HEK293T (cell line): ENCODE measurements around the gene TTC6.
A peak's percentile ranks its signal among the peaks of the same experiment; 100 is the strongest.

Experiments
- CTCF ChIA-PET: fragments of 350-600 bp; formaldehyde crosslinking; extraction: SDS; loops from one replicate; lab custom pipeline; 2021; ENCODE audit warnings: antibody characterized with exemption, inconsistent platforms; lab: Yijun Ruan, JAX
- POLR2A ChIA-PET: fragments of 350-600 bp; formaldehyde crosslinking; extraction: SDS; loops from one replicate; lab custom pipeline; 2020; ENCODE audit warnings: antibody characterized with exemption, inconsistent platforms; lab: Yijun Ruan, JAX
- DNase-seq: peaks from one replicate; pipeline ENCODE4 v3.0.0; 2012; ENCODE audit warnings: mixed read lengths; ENCODE audit errors: extremely low spot score
- ARNT ChIP-seq: fragments of 450-650 bp; IDR thresholded peaks from 2 replicates; pipeline ENCODE4 v1.6.1; 2017; ENCODE audit warnings: mild to moderate bottlenecking
- BHLHE40 ChIP-seq: fragments of 450-650 bp; IDR thresholded peaks from 2 replicates; pipeline ENCODE4 v1.6.1; 2016; ENCODE audit warnings: mild to moderate bottlenecking, moderate library complexity, borderline replicate concordance
- CTBP1 ChIP-seq: fragments of 450-650 bp; IDR thresholded peaks from 2 replicates; pipeline ENCODE4 v1.6.1; 2016; ENCODE audit warnings: borderline replicate concordance
- ELF4 ChIP-seq: fragments of 450-650 bp; IDR thresholded peaks from 2 replicates; pipeline ENCODE4 v1.6.1; 2017; ENCODE audit warnings: antibody characterized with exemption
- FOXA1 ChIP-seq: fragments of 450-650 bp; IDR thresholded peaks from 2 replicates; pipeline ENCODE4 v1.6.1; 2016; ENCODE audit warnings: mild to moderate bottlenecking
- FOXK2 ChIP-seq: fragments of 450-650 bp; IDR thresholded peaks from 2 replicates; pipeline ENCODE4 v1.6.1; 2016; ENCODE audit warnings: mild to moderate bottlenecking
- FOXM1 ChIP-seq: fragments of 450-650 bp; IDR thresholded peaks from 2 replicates; pipeline ENCODE4 v1.6.1; 2017; ENCODE audit warnings: mild to moderate bottlenecking, borderline replicate concordance
- HDGF ChIP-seq: fragments of 450-650 bp; IDR thresholded peaks from 2 replicates; pipeline ENCODE4 v1.6.1; 2017; ENCODE audit warnings: antibody characterized with exemption, borderline replicate concordance
- L3MBTL2 ChIP-seq: fragments of 450-650 bp; conservative IDR thresholded peaks from 2 replicates; pipeline ENCODE4 v1.6.1; 2016; ENCODE audit warnings: mild to moderate bottlenecking
- LEF1 ChIP-seq: fragments of 450-650 bp; IDR thresholded peaks from 2 replicates; pipeline ENCODE4 v1.6.1; 2017; ENCODE audit warnings: mild to moderate bottlenecking, borderline replicate concordance
- NFRKB ChIP-seq: fragments of 450-650 bp; IDR thresholded peaks from 2 replicates; pipeline ENCODE4 v1.6.1; 2016; ENCODE audit warnings: mild to moderate bottlenecking, moderate library complexity
- PKNOX1 ChIP-seq: fragments of 450-650 bp; IDR thresholded peaks from 2 replicates; pipeline ENCODE4 v1.6.1; 2016
- SP1 ChIP-seq: fragments of 450-650 bp; IDR thresholded peaks from 2 replicates; pipeline ENCODE4 v1.6.1; 2017
- SUZ12 ChIP-seq: fragments of 450-650 bp; IDR thresholded peaks from 2 replicates; pipeline ENCODE4 v1.6.1; 2016; ENCODE audit warnings: mild to moderate bottlenecking
- TARDBP ChIP-seq: fragments of 450-650 bp; IDR thresholded peaks from 2 replicates; pipeline ENCODE4 v1.6.1; 2016
- ZNF384 ChIP-seq: fragments of 450-650 bp; IDR thresholded peaks from 2 replicates; pipeline ENCODE4 v1.6.1; 2016

The TTC6 gene

GRCh38 chr14:37591311-37591940 lies 4.0 kb upstream of the TTC6 start:
- no peak for TF ChIP-seq ELF4
- no peak for TF ChIP-seq L3MBTL2
- no peak for TF ChIP-seq BHLHE40
- TF ChIP-seq SP1: no peak
- TF ChIP-seq NFRKB: no peak
- ChIA-PET CTCF (interaction anchor here (0.8 kb wide), 1 partner anchor 669 kb away, joined by 3 read pairs; no protein-coding TSS in a partner anchor), POLR2A (no interaction called here)
- no peak for DNase-seq

DNA sequence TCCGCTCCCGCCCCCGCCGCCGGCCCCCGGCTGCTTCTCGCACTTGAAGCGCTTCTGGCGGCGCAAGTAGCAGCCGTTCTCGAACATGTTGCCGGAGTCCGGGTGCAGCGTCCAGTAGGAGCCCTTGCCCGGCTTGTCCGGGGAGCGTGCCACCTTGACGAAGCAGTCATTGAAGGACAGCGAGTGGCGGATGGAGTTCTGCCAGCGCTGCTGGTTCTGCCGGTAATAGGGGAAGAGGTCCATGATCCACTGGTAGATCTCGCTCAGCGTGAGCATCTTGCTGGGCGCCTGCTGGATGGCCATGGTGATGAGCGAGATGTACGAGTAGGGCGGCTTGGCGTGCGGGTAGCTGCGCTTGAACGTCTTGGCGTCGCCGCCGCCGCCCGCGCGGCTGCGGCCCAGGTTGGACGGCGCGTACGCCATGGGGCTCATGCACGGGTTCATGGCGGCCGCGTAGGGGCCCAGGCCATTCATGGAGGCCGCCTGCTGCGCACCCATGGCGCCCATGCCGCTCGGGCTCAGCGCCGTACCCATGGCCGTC lies 3.4 kb upstream of the TTC6 start:
- ChIA-PET CTCF (interaction anchor here (0.8 kb wide), 1 partner anchor 670 kb away, joined by 3 read pairs; no protein-coding TSS in a partner anchor), POLR2A (no interaction called here)
- DNase-seq: no peak
- no peak for TF ChIP-seq PKNOX1
- TF ChIP-seq FOXA1: no peak
- TF ChIP-seq L3MBTL2: no peak
- no peak for TF ChIP-seq NFRKB
- no peak for TF ChIP-seq SP1
- TF ChIP-seq FOXM1: no peak

- POLR2A ChIA-PET: no interaction called here
- no peak for DNase-seq
- CTCF ChIA-PET: interaction anchor here (0.7 to 1.3 kb wide), 5 partner anchors 7 to 670 kb away, joined by 3 to 5 read pairs (median 4); no protein-coding TSS in a partner anchor
- TF ChIP-seq BHLHE40: no peak
- no peak for TF ChIP-seq SP1
Measured at GRCh38 chr14:37592482-37593408, 2.7 kb upstream of the TTC6 start.

DNA sequence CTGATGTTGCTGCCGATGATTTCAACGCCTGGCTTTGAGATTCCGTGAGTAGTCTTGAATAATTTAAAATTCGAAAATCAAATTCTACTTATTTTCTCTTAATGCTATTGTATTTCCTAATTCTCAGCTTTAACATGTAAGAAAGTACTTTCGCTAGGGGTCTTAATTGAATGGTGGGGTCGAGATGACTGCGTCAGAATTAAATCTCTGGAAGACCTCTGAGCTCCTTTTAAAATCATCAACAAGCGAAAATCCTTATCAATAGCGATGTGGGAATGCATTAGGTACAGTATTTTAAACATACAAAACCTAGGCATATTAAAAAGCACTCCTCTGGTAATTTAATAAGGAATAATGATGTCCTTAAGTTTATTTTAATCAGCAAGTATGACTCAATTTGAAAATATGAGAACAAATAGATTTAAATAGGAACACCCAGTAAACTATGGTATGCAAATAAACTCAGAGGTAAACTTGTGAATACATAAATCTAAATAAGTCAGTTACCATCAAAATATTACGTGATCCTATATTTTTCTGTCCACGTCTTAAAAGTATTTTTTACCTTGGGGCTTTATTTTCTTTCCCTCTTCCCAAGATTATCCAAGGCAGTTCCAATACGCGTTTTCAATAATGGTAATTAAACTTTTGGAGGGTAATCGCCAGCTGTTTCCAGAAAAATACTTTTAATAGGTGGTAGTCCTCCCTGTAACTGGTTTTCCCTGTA lies 1.8 kb upstream of the TTC6 start:
- POLR2A ChIA-PET: no interaction called here
- no peak for TF ChIP-seq TARDBP
- no peak for TF ChIP-seq FOXK2
- no peak for TF ChIP-seq ZNF384
- TF ChIP-seq L3MBTL2: no peak
- TF ChIP-seq HDGF: no peak
- TF ChIP-seq PKNOX1: no peak
- TF ChIP-seq ARNT: no peak
- no peak for TF ChIP-seq CTBP1
- no peak for TF ChIP-seq ELF4
- no peak for TF ChIP-seq FOXA1
- TF ChIP-seq SUZ12: no peak
- no peak for TF ChIP-seq NFRKB
- no peak for TF ChIP-seq SP1
- TF ChIP-seq FOXM1: no peak
- TF ChIP-seq LEF1: no peak
- no peak for TF ChIP-seq BHLHE40
- CTCF ChIA-PET: interaction anchor here (0.7 to 1.3 kb wide), 4 partner anchors 8 to 340 kb away, joined by 3 to 5 read pairs (median 4); no protein-coding TSS in a partner anchor
- DNase-seq: no peak

DNA sequence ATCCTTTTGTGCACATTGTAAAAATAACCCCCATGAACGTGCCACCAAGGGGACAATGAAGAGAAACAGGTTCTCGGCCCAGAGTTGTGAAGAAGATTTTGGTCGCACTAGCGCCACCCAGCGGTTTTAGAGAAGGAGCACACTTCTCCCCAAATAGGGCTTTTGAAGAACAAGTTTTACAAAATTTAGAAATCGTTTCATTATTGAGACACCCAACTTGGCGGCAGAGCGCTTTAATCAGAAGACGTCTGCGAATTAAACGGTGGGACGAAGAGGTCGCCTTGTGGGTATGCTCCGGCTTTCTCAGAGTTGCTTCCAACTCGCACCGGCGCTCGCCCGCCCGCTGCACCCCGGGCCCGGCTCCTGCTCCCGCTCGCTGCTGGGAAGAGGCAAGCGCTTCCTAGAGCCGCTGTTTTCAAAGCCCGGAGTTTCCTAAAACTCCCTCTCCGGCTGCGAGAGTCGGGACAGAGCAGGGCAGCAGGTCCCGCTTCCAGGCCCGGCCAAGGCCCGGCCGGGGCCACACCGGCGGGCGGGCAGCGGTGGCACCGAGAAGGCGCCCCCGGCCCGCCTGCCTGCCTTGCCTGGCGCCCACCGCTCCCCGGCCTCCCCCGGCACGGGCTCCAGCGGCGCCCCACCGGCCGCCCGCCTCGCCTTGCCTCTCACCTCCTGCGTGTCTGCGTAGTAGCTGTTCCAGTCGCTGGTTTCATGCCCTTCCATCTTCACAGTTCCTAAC lies 1.0 kb upstream of the TTC6 start:
- ChIA-PET CTCF (interaction anchor here (0.5 to 1.3 kb wide), 3 partner anchors 9 to 340 kb away, joined by 3 to 5 read pairs (median 4); no protein-coding TSS in a partner anchor), POLR2A (interaction anchor here (0.9 kb wide), 1 partner anchor 18 kb away, joined by 4 read pairs; no protein-coding TSS in a partner anchor)
- DNase-seq: peak; percentile 58
- TF ChIP-seq FOXM1 (0 out of 2 replicates have a peak, but pooled peaks have one; percentile 3), SP1 (no peak)
